Right lobe of liver (tissue), 6 donors: Measurements from ENCODE around the gene DNASE1L3. TPM values are rescaled to one million over a fixed set of nuclear protein-coding genes. Genes with fewer than 3 reads are reported as not detected.

Experiments used
- ATAC-seq, 4 donors: fragments of 200-7000 bp; cut with Tn5 transposase; one replicate each; pipeline ENCODE4 v1.9.1; 2020; ENCODE audit warnings: mild to moderate bottlenecking in 4 of 4, moderate library complexity in 4 of 4
- DNase-seq, 3 donors: peaks; one replicate each; pipeline ENCODE4 v3.0.0-alpha.2; 2020
- H3K27ac ChIP-seq, 3 donors: fragments of 200-600 bp; one replicate each; pipeline ENCODE4 v1.8.0; 2022
- H3K27me3 ChIP-seq, 2 donors: fragments of 200-600 bp; one replicate each; pipeline ENCODE4 v1.8.0; 2022
- H3K36me3 ChIP-seq, 4 donors: fragments of 200-600 bp; sonication (generic) in 1 of 4; one replicate each; pipeline versions ENCODE4 v1.5.1 to v1.8.0; 2017 to 2022; ENCODE audit warnings: control low read depth in 1 of 4
- H3K4me1 ChIP-seq, 4 donors: fragments of 200-600 bp; sonication (generic) in 1 of 4; one replicate each; pipeline versions ENCODE4 v1.5.1 to v1.8.0; 2017 to 2022; ENCODE audit warnings: control low read depth in 1 of 4
- H3K4me3 ChIP-seq, 3 donors: fragments of 200-600 bp; one replicate each; pipeline ENCODE4 v1.8.0; 2022
- H3K9me3 ChIP-seq, 4 donors: fragments of 200-600 bp; sonication (generic) in 1 of 4; one replicate each; pipeline versions ENCODE4 v1.5.1 to v1.8.0; 2017 to 2022; ENCODE audit warnings: control low read depth in 1 of 4
- CTCF ChIP-seq, 4 donors: fragments of 200-600 bp in 3 of 4; fragments of 450-650 bp in 1 of 4; IDR thresholded peaks; one replicate each; pipeline versions ENCODE4 v1.5.1 to v1.8.0; 2016 to 2022; ENCODE audit warnings: antibody characterized with exemption in 4 of 4, mild to moderate bottlenecking in 2 of 4
- POLR2A ChIP-seq: fragments of 450-650 bp; IDR thresholded peaks from one replicate; pipeline ENCODE4 v1.6.1; 2017; ENCODE audit warnings: antibody characterized with exemption, mild to moderate bottlenecking
- WGBS: methylation state at CpG from one replicate; pipeline ENCODE4 v1.1.6; 2018; ENCODE audit warnings: low coverage, low lambda C conversion rate; ENCODE audit not compliant: insufficient coverage; ENCODE audit errors: missing lambda C conversion rate; 5-methylcytosine and 5-hydroxymethylcytosine counted together
- intact Hi-C, 2 donors: fragments of 100-400 bp; cut with DNase I; formaldehyde crosslinking; loops; one replicate each; pipeline versions ENCODE4 v1.11.2 to v1.14.1; 2022
- total RNA-seq, 6 experiments: library from RNA; depleted of rRNA in 2 of 6; stranded (reverse); fragments of >200 nt in 2 of 6; fragmentation: NEBNext Ultra II Directional in 3 of 6; extraction: Animal tissue kit (Norgen Biotek cat#: 25700) in 3 of 6; gene quantifications; one replicate each; pipeline versions ENCODE4 v1.1.0 to v1.2.4, GENCODE V29; 2016 to 2023
- donor health status: DM: no; HTN: yes; CAD: no.
- donor health status: DM: no; HTN: no; CAD: no.
- donor health status: DM: no; HTN: no; CAD: no.
- donor health status: DM: no; HTN: yes; CAD: no.
- donor health status: DM: no; HTN: yes; CAD: no.

The DNASE1L3 gene
- total RNA-seq, 6 experiments from 2014 or later = 32.9 to 134 (median 61.0) TPM

GRCh38 chr3:58180940-58181587, 29.7 kb downstream of the DNASE1L3 start:
- Histone ChIP-seq H3K4me3 (no peak overlapping the region), H3K4me1 (peaks cover 0 to 39% (median 7%) of the 10 kb centered on the region in 4 donors), H3K27ac (no peak overlapping the region), H3K27me3 (no peaks in the 10 kb centered on the region), H3K9me3 (no peaks in the 10 kb centered on the region), H3K36me3 (no peaks in the 10 kb centered on the region)
- intact Hi-C loops = loop anchor here (5.0 to 10.0 kb wide), 2 partner anchors 116 to 234 kb away; no protein-coding TSS in a partner anchor
- DNase-seq (no peak), ATAC-seq (peak in 2 of 4 donors; percentile 26 to 54)
- TF ChIP-seq POLR2A = no peak
- WGBS = 50% methylated on average over 1 of the region's 1 CpG

GRCh38 chr3:58180099-58180880, 30.5 kb downstream of the DNASE1L3 start:
- Histone ChIP-seq H3K27ac (no peak overlapping the region), H3K4me1 (peaks cover 3 to 45% (median 14%) of the 10 kb centered on the region in 4 donors), H3K9me3 (no peaks in the 10 kb centered on the region), H3K4me3 (no peak overlapping the region), H3K27me3 (no peaks in the 10 kb centered on the region), H3K36me3 (no peaks in the 10 kb centered on the region)
- TF ChIP-seq CTCF (IDR thresholded peaks at IDR 0.05) (no peak), POLR2A (no peak)
- WGBS = 86% methylated on average over 1 of the region's 12 CpGs
- intact Hi-C loops = loop anchor here (5.0 to 10.0 kb wide), 2 partner anchors 117 to 235 kb away; no protein-coding TSS in a partner anchor
- ATAC-seq (no peak), DNase-seq (no peak)

GRCh38 chr3:58179235-58180098, 31.3 kb downstream of the DNASE1L3 start:
- no peaks in the 10 kb centered on the region for H3K9me3 ChIP-seq
- WGBS = 76% methylated on average over 3 of the region's 13 CpGs
- H3K27me3 ChIP-seq = no peaks in the 10 kb centered on the region
- ATAC-seq (peak; percentile 2 to 24 (median 4)), DNase-seq (no peak)
- peaks cover 3 to 54% (median 19%) of the 10 kb centered on the region in 4 donors for H3K4me1 ChIP-seq
- no peak for TF ChIP-seq CTCF (IDR thresholded peaks at IDR 0.05)
- TF ChIP-seq POLR2A = no peak
- no peaks in the 10 kb centered on the region for H3K36me3 ChIP-seq
- H3K27ac ChIP-seq = peak overlapping the region in 1 of 3 donors; percentile 90
- H3K4me3 ChIP-seq = no peak overlapping the region
- intact Hi-C loops = loop anchor here (5.0 to 10.0 kb wide), 3 partner anchors 118 to 235 kb away; partner anchors contain the start of gene FLNB (in 2 of the 2)

- no peaks in the 10 kb centered on the region for H3K9me3 ChIP-seq
- ATAC-seq (no peak), DNase-seq (peak in 2 of 3 donors; percentile 54 to 77)
- 21% methylated on average over 4 of the region's 17 CpGs for WGBS
- H3K4me1 ChIP-seq = peaks cover 3 to 61% (median 23%) of the 10 kb centered on the region in 4 donors
- no peaks in the 10 kb centered on the region for H3K27me3 ChIP-seq
- TF ChIP-seq POLR2A (no peak), CTCF (IDR thresholded peaks at IDR 0.05) (no peak)
- intact Hi-C loops = loop anchor here (10.0 kb wide), 1 partner anchor 174 kb away; the partner anchor contains the start of gene FLNB (in 2 of the 2)
- H3K4me3 ChIP-seq = no peak overlapping the region
- no peaks in the 10 kb centered on the region for H3K36me3 ChIP-seq
- peak overlapping the region in 1 of 3 donors; percentile 90 for H3K27ac ChIP-seq
Observed at GRCh38 chr3:58178528-58179234, 32.1 kb downstream of the DNASE1L3 start.
